ENCODE measurements around the gene MS4A8. TPM values are rescaled to one million over a fixed set of nuclear protein-coding genes. Genes with fewer than 3 reads are reported as not detected.

The MS4A8 gene
- total and polyA plus RNA-seq, 2 of the 13 experiments (the other 11 are each of a cell fraction or from before 2014, with no cell fraction given) = not detected

DNA sequence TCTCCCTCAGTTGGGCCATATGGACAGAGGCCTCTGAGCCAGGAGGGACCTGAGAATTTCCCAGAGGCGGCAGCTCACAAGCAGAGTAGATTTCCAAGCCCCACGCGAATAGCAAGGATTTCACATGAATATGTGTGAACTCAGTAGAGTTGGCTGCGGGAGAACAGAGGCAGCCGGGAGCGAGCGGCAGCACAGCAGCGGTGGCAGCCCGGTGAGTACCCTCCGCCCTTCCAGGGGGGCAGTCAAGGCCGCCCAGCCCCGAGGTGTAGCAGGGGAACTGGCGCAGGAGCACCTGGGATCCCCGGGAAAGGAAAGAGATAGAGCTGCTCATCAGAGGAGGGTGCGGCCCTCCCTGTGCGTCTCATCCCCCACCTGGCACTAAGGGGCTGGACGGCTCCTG is 48.8 kb downstream of the MS4A8 start:
- TF ChIP-seq, protein P1, sequence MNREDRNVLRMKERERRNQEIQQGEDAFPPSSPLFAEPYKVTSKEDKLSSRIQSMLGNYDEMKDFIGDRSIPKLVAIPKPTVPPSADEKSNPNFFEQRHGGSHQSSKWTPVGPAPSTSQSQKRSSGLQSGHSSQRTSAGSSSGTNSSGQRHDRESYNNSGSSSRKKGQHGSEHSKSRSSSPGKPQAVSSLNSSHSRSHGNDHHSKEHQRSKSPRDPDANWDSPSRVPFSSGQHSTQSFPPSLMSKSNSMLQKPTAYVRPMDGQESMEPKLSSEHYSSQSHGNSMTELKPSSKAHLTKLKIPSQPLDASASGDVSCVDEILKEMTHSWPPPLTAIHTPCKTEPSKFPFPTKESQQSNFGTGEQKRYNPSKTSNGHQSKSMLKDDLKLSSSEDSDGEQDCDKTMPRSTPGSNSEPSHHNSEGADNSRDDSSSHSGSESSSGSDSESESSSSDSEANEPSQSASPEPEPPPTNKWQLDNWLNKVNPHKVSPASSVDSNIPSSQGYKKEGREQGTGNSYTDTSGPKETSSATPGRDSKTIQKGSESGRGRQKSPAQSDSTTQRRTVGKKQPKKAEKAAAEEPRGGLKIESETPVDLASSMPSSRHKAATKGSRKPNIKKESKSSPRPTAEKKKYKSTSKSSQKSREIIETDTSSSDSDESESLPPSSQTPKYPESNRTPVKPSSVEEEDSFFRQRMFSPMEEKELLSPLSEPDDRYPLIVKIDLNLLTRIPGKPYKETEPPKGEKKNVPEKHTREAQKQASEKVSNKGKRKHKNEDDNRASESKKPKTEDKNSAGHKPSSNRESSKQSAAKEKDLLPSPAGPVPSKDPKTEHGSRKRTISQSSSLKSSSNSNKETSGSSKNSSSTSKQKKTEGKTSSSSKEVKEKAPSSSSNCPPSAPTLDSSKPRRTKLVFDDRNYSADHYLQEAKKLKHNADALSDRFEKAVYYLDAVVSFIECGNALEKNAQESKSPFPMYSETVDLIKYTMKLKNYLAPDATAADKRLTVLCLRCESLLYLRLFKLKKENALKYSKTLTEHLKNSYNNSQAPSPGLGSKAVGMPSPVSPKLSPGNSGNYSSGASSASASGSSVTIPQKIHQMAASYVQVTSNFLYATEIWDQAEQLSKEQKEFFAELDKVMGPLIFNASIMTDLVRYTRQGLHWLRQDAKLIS (CRISPR knock-in tag; IDR thresholded peaks at IDR 0.05) = no peak
- TF ChIP-seq SRSF9 (IDR thresholded peaks at IDR 0.05; ENCODE audit: borderline replicate concordance, insufficient read depth, low read depth, low read length, poor library complexity, severe bottlenecking) (no peak), KDM1A (CRISPR knock-in tag; IDR thresholded peaks at IDR 0.05) (no peak), ZFAT (CRISPR knock-in tag; conservative IDR thresholded peaks at IDR 0.05) (no peak), ZBTB20 (CRISPR knock-in tag; IDR thresholded peaks at IDR 0.05; ENCODE audit: borderline replicate concordance, low read depth) (no peak), ZNF720 (CRISPR knock-in tag; IDR thresholded peaks at IDR 0.05) (no peak), MED8 (CRISPR knock-in tag; IDR thresholded peaks at IDR 0.05; ENCODE audit: insufficient replicate concordance) (no peak), ZNF292 (CRISPR knock-in tag; IDR thresholded peaks at IDR 0.05; ENCODE audit: borderline replicate concordance, low read depth) (no peak), SSRP1 (CRISPR knock-in tag; IDR thresholded peaks at IDR 0.05) (no peak), MEIS2 (CRISPR knock-in tag; IDR thresholded peaks at IDR 0.05) (no peak), SMARCE1 (IDR thresholded peaks at IDR 0.05; ENCODE audit: borderline replicate concordance) (no peak), GABPA (IDR thresholded peaks at IDR 0.05; ENCODE audit: low read depth, low read length) (no peak), GABPA (CRISPR knock-in tag; IDR thresholded peaks at IDR 0.05; ENCODE audit: low read depth) (no peak), FOXO1 (CRISPR knock-in tag; IDR thresholded peaks at IDR 0.05) (no peak)
- TF ChIP-seq, protein P2, sequence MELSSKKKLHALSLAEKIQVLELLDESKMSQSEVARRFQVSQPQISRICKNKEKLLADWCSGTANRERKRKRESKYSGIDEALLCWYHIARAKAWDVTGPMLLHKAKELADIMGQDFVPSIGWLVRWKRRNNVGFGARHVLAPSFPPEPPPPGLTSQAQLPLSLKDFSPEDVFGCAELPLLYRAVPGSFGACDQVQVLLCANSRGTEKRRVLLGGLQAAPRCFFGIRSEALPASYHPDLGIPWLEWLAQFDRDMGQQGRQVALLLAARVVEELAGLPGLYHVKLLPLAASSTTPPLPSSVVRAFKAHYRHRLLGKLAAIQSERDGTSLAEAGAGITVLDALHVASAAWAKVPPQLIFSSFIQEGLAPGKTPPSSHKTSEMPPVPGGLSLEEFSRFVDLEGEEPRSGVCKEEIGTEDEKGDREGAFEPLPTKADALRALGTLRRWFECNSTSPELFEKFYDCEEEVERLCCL (CRISPR knock-in tag; IDR thresholded peaks at IDR 0.05; ENCODE audit: borderline replicate concordance) = no peak
- TF ChIP-seq, protein P3, sequence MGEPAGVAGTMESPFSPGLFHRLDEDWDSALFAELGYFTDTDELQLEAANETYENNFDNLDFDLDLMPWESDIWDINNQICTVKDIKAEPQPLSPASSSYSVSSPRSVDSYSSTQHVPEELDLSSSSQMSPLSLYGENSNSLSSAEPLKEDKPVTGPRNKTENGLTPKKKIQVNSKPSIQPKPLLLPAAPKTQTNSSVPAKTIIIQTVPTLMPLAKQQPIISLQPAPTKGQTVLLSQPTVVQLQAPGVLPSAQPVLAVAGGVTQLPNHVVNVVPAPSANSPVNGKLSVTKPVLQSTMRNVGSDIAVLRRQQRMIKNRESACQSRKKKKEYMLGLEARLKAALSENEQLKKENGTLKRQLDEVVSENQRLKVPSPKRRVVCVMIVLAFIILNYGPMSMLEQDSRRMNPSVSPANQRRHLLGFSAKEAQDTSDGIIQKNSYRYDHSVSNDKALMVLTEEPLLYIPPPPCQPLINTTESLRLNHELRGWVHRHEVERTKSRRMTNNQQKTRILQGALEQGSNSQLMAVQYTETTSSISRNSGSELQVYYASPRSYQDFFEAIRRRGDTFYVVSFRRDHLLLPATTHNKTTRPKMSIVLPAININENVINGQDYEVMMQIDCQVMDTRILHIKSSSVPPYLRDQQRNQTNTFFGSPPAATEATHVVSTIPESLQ (CRISPR knock-in tag; conservative IDR thresholded peaks at IDR 0.05) = no peak
- TF ChIP-seq, protein P4, sequence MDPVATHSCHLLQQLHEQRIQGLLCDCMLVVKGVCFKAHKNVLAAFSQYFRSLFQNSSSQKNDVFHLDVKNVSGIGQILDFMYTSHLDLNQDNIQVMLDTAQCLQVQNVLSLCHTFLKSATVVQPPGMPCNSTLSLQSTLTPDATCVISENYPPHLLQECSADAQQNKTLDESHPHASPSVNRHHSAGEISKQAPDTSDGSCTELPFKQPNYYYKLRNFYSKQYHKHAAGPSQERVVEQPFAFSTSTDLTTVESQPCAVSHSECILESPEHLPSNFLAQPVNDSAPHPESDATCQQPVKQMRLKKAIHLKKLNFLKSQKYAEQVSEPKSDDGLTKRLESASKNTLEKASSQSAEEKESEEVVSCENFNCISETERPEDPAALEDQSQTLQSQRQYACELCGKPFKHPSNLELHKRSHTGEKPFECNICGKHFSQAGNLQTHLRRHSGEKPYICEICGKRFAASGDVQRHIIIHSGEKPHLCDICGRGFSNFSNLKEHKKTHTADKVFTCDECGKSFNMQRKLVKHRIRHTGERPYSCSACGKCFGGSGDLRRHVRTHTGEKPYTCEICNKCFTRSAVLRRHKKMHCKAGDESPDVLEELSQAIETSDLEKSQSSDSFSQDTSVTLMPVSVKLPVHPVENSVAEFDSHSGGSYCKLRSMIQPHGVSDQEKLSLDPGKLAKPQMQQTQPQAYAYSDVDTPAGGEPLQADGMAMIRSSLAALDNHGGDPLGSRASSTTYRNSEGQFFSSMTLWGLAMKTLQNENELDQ (CRISPR knock-in tag; IDR thresholded peaks at IDR 0.05; ENCODE audit: borderline replicate concordance) = no peak
- no peak overlapping the region for H3K4me2 ChIP-seq (ENCODE audit: low read depth, low read length)
- in situ Hi-C loops (cut with HindIII; ENCODE audit: extremely low pct_ligation_motif_present, low pct_unique_long_range_greater_than_20kb) = no loop called here
- no peak overlapping the region for H3K9ac ChIP-seq (ENCODE audit: insufficient read depth, low read depth, low read length)
- WGBS (ENCODE audit: low lambda C conversion rate) = 36% methylated on average over 9 of the region's 17 CpGs
- H3K9me3 ChIP-seq (ENCODE audit: low read length) = no peaks in the 10 kb centered on the region
- no peaks in the 10 kb centered on the region for H3K27me3 ChIP-seq (ENCODE audit: control insufficient read depth in 1 of 2, insufficient read depth in 2 of 2, low read length in 2 of 2)
- H3K4me1 ChIP-seq (ENCODE audit: insufficient read depth, low read length) = peaks cover 2% of the 10 kb centered on the region; the same call in 1 of the 2 replicates
- POLR2A ChIA-PET = no interaction called here
- no peak overlapping the region for H3K27ac ChIP-seq (ENCODE audit: extremely low read length, insufficient read depth, low read length)
- no peaks in the 10 kb centered on the region for H3K36me3 ChIP-seq (replicated peaks in 1 of 2; ENCODE audit: control insufficient read depth in 1 of 2, insufficient read depth in 2 of 2, low read length in 2 of 2)
- H3K4me3 ChIP-seq (replicated peaks in 1 of 3; ENCODE audit: insufficient read depth in 1 of 3, low read depth in 2 of 3, low read length in 3 of 3) = no peak overlapping the region
- FAIRE-seq = no peak
- CTCF ChIA-PET (ENCODE audit: low intra/inter-chr PET ratio, low total read pairs) = no interaction called here
- DNase-seq (ENCODE audit: low spot score) = no peak
- H4K20me1 ChIP-seq (ENCODE audit: insufficient read depth, low read length) = no peaks in the 10 kb centered on the region
- intact Hi-C loops (cut with micrococcal nuclease; ENCODE audit: unreplicated experiment) = no loop called here
- H3K79me2 ChIP-seq (ENCODE audit: insufficient read depth, low read length) = no peaks in the 10 kb centered on the region
- no peak; the same call in 2 of the 3 replicates for ATAC-seq
- BruUV-seq (replicated peaks) = no TSS peak
- no peak overlapping the region for H2AFZ ChIP-seq (ENCODE audit: low read length)
